Thyroid gland (tissue), 4 donors: ENCODE data around the gene VEPH1. TPM values are rescaled to one million over a fixed set of nuclear protein-coding genes. Genes with fewer than 3 reads are reported as not detected.

Source experiments
- DNase-seq, 2 donors: peaks; one replicate each; pipeline ENCODE4 v3.0.0-alpha.2; 2019
- H3K27ac ChIP-seq, 3 donors: fragments of 200-600 bp; sonication (generic); 1 replicate in 2 of 3; 2 replicates in 1 of 3; pipeline ENCODE4 v1.5.1; 2016 to 2019; ENCODE audit warnings: mild to moderate bottlenecking in 1 of 3, moderate library complexity in 1 of 3
- H3K27me3 ChIP-seq: fragments of 200-600 bp; sonication (generic); one replicate; pipeline ENCODE4 v1.5.1; 2019
- H3K36me3 ChIP-seq, 2 donors: fragments of 200-600 bp; sonication (generic); one replicate each; pipeline ENCODE4 v1.5.1; 2016 to 2019
- H3K4me1 ChIP-seq, 2 donors: fragments of 200-600 bp; sonication (generic); one replicate each; pipeline ENCODE4 v1.5.1; 2017 to 2019
- H3K4me3 ChIP-seq, 3 donors: fragments of 200-600 bp; sonication (generic); replicated peaks in 1 of 3; 1 replicate in 2 of 3; 2 replicates in 1 of 3; pipeline ENCODE4 v1.5.1; 2016; ENCODE audit warnings: mild to moderate bottlenecking in 1 of 3
- H3K9me3 ChIP-seq: fragments of 200-600 bp; sonication (generic); one replicate; pipeline ENCODE4 v1.5.1; 2017
- CTCF ChIP-seq, 6 experiments: fragments of 200-600 bp in 3 of 6; fragments of 450-650 bp in 3 of 6; sonication (generic) in 3 of 6; IDR thresholded peaks; one replicate each; pipeline ENCODE4 v1.5.1; 2016 to 2019; ENCODE audit warnings: antibody characterized with exemption in 6 of 6, mild to moderate bottlenecking in 2 of 6, inconsistent platforms in 1 of 6, moderate library complexity in 1 of 6
- POLR2A ChIP-seq, 2 donors: fragments of 450-650 bp; IDR thresholded peaks; one replicate each; pipeline ENCODE4 v1.6.1; 2017; ENCODE audit warnings: antibody characterized with exemption in 2 of 2, mild to moderate bottlenecking in 2 of 2, moderate library complexity in 1 of 2
- WGBS, 2 donors: methylation state at CpG; one replicate each; pipeline ENCODE4 v1.1.5; 2017; 5-methylcytosine and 5-hydroxymethylcytosine counted together
- intact Hi-C: fragments of 100-400 bp; cut with DNase I; formaldehyde crosslinking; loops from one replicate; pipeline ENCODE4 v1.15.1; 2023
- total RNA-seq, 4 donors: library from RNA; depleted of rRNA; stranded (reverse); fragments of >200 nt; gene quantifications; one replicate each; pipeline ENCODE4 v1.2.3, GENCODE V29; 2016

Gene VEPH1
- total RNA-seq, 4 donors from 2014 or later = 1.7 to 12.0 (median 5.0) TPM

- H3K36me3 ChIP-seq = no peaks in the 10 kb centered on the region
- no peak overlapping the region for H3K4me3 ChIP-seq
- no peak for DNase-seq
- H3K9me3 ChIP-seq = no peaks in the 10 kb centered on the region
- no peak overlapping the region for H3K27ac ChIP-seq
- no peak for TF ChIP-seq POLR2A (IDR thresholded peaks at IDR 0.05)
- H3K4me1 ChIP-seq = no peaks in the 10 kb centered on the region
- intact Hi-C loops = no loop called here
- no peaks in the 10 kb centered on the region for H3K27me3 ChIP-seq
Measured at GRCh38 chr3:157280354-157280753, 222.9 kb downstream of the VEPH1 start.

- WGBS, 2 donors = 95 to 98% methylated on average over 1 of the region's 1 CpG
- H3K27me3 ChIP-seq = no peaks in the 10 kb centered on the region
- no peak overlapping the region for H3K27ac ChIP-seq
- no peaks in the 10 kb centered on the region for H3K36me3 ChIP-seq
- intact Hi-C loops = no loop called here
- no peak for TF ChIP-seq CTCF (IDR thresholded peaks at IDR 0.05)
- no peak for TF ChIP-seq POLR2A (IDR thresholded peaks at IDR 0.05)
- H3K4me1 ChIP-seq = no peaks in the 10 kb centered on the region
- H3K9me3 ChIP-seq = no peaks in the 10 kb centered on the region
- no peak for DNase-seq
- H3K4me3 ChIP-seq = no peak overlapping the region
Measured at GRCh38 chr3:157279237-157279636, 224.0 kb downstream of the VEPH1 start.

GRCh38 chr3:157276801-157277200, 226.4 kb downstream of the VEPH1 start:
- no peak for TF ChIP-seq POLR2A (IDR thresholded peaks at IDR 0.05)
- Histone ChIP-seq H3K4me3 (no peak overlapping the region), H3K27ac (no peak overlapping the region), H3K27me3 (no peaks in the 10 kb centered on the region), H3K36me3 (no peaks in the 10 kb centered on the region), H3K9me3 (no peaks in the 10 kb centered on the region), H3K4me1 (no peaks in the 10 kb centered on the region)
- 68 to 92% methylated on average over 3 of the region's 3 CpGs for WGBS, 2 donors
- intact Hi-C loops = no loop called here
- no peak for DNase-seq

- intact Hi-C loops = no loop called here
- H3K27ac ChIP-seq = no peak overlapping the region
- no peak for DNase-seq
- H3K27me3 ChIP-seq = no peaks in the 10 kb centered on the region
- no peaks in the 10 kb centered on the region for H3K4me1 ChIP-seq
- TF ChIP-seq POLR2A (IDR thresholded peaks at IDR 0.05) (no peak), CTCF (IDR thresholded peaks at IDR 0.05) (no peak)
- no peaks in the 10 kb centered on the region for H3K36me3 ChIP-seq
- H3K9me3 ChIP-seq = no peaks in the 10 kb centered on the region
- WGBS, 2 donors = 73 to 75% methylated on average over 2 of the region's 2 CpGs
- no peak overlapping the region for H3K4me3 ChIP-seq
Measured at GRCh38 chr3:157275832-157276231, 227.4 kb downstream of the VEPH1 start.

- DNase-seq = no peak
- WGBS, 2 donors = 77 to 81% methylated on average over 2 of the region's 2 CpGs
- H3K4me1 ChIP-seq = no peaks in the 10 kb centered on the region
- no peaks in the 10 kb centered on the region for H3K36me3 ChIP-seq
- no peaks in the 10 kb centered on the region for H3K9me3 ChIP-seq
- TF ChIP-seq POLR2A (IDR thresholded peaks at IDR 0.05) (no peak), CTCF (IDR thresholded peaks at IDR 0.05) (no peak)
- no peak overlapping the region for H3K27ac ChIP-seq
- intact Hi-C loops = no loop called here
- no peak overlapping the region for H3K4me3 ChIP-seq
- H3K27me3 ChIP-seq = no peaks in the 10 kb centered on the region
Measured at GRCh38 chr3:157274644-157275137, 228.5 kb downstream of the VEPH1 start.

GRCh38 chr3:157271283-157271882, 231.8 kb downstream of the VEPH1 start:
- Histone ChIP-seq H3K27ac (no peak overlapping the region), H3K4me1 (no peaks in the 10 kb centered on the region), H3K9me3 (no peaks in the 10 kb centered on the region), H3K4me3 (no peak overlapping the region), H3K27me3 (no peaks in the 10 kb centered on the region), H3K36me3 (no peaks in the 10 kb centered on the region)
- DNase-seq = no peak
- TF ChIP-seq POLR2A (IDR thresholded peaks at IDR 0.05) (no peak), CTCF (IDR thresholded peaks at IDR 0.05) (no peak)
- intact Hi-C loops = no loop called here
- WGBS, 2 donors = 90 to 91% methylated on average over 8 of the region's 8 CpGs
